Activated CD4-positive, CD25-positive, alpha-beta regulatory T cell treated with anti-CD3 and anti-CD28 coated beads, Interleukin-2, amount 50 U/mL, for 72 hours (primary cell): Measurements from ENCODE around the gene MRPL14.

Source experiments
- DNase-seq: peaks from one replicate; pipeline ENCODE4 v3.0.0; 2021

Gene MRPL14

DNA sequence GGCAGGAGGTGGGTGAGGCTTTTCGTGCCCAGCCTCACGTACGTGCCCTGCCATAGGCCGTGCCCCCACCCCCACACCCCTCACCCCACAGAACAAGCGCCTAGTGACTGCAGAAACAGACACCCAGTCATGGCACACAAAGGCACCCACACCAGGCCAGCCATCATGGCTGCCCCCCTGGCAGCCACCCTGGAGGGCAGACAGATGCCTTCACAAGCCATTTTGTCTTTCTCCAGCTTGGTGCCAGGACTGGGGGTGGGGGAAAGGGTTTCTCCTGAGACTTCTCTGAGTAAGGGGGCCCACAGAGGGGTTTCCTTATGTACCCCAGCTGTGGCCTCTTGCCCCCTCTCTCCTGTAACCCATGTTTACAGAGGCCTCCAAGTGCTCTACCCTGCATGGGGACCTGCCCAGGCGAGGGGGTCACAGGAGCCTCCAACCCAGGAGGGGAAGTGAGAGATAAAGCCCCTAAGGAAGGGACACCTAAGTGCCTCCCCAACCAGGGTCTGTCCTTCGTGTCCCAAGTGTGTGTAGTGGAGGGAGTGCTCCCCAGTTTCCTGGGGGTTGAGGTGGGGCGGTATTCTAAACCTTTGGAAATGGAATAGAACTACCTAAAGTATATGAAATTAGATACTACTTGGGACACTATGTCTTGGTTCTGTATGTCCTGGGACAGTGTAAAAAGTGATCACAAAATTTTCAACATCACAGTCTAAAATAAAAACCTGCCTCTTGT lies 49.9 kb downstream of the MRPL14 start:
- DNase-seq: no peak

DNA sequence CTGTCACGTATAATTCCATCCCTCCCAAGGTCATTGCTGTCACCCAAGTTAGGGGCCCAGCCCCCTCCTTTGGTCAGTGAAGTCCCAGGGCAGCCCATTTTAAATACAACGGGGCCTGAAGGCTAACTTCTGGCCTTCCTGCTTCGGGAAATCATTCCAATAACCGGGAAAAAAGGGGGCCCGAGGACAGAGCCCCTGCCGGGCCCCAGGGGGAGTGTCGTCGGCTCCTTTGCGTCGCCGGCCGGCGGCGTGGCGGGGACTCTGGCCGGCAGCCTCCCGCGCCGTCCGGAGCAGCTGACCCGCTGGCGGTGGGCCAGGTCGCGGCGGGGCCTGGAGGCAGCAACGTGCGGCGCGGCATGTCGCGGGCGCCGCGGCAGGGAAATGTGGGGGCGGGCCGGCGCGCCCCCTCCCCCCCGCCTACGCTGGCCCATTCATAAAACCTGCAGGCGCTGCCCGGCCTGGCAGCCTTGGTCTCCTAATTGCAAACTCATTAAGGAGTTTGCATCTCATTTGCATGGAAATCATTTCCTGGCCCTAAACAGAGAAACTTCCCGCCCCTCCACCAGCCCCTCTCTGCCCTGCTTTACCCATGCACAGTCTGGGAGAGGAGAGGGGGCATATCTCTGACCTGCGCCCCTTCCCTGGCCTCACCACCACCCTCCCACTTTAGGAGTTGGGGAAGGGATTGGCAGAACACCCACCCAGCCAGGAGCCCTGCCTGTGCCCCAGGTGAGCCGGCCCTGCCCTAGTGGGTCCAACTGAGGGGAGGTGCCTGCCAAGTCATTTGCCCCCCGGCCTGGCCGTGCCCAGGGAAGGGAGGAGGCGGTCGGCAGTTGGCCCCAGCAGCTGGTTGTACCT lies 50.7 kb downstream of the MRPL14 start:
- no peak for DNase-seq

DNA sequence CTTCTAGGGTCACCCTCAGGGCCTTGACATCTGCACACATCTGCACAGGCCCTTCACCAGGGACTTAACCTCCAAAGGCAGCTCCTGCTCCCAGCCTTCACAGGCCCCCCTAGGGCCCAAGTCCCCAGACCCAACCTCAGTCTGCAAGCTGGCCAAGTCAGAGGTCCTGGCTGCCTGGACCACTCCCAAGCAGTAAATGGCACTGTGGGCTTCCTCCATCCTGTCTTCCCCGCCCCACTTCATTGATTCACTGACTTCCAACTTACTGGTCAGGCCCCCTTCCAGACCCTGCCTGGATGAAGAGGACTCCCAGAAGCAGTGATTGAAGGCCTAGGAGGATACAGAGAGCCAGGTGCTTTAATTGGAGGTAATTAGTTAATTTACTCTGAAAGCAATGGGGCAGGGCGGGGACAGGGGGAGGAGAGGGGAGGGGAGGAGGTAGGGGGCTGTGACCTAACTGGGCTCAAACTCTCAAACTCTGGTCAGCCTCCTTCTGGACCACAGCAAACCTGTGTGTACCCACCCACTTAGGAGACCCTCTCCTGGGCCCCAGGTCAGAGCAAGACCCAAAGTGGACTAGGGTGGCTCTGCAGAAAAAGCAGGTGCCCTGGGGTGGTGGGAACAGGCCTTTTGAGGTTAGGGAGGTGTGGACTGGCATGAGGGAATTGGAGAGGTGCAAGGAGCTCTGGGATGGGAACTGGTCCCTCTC lies 51.5 kb downstream of the MRPL14 start:
- DNase-seq: no peak

DNA sequence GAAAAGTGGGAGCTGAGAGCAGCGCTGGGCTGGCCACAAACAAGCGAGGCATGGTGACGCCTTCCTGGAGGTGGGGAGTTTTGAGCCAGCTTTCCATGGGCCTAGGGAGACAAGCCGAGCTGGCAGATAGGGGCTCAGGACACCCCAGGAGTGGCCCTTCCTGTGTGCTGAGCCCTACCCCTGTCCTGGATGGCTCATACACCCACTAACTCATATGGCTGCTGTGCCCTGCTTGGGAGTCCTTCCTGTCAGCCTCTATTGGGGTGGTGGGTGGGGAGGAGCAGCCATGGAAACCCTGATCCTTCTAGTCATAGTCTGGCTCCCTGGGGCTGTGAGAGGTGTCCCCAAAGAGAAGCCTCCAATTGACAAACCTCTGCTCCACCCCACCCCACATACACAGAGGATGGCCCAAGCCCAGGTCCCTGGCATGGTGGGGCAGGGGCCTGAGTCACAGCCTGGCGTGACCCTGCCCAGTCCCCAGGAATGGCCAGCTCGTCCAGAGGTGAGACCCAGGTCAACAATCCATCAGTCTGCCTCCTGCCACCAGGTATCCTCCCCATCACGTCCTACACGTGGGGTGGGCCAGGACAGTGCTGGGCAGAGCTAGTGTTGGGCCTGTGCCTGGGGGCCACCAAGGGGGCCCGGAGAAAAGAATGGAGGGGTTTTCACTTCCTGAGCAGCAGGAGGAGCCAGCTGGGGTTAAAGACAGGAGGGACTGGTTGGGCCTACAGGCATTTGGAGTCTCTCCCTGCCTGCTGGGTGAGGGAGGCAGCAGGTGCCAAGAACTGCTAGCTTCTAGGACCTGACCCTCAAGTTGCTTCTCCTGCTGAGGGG lies 52.2 kb downstream of the MRPL14 start:
- DNase-seq: no peak

DNA sequence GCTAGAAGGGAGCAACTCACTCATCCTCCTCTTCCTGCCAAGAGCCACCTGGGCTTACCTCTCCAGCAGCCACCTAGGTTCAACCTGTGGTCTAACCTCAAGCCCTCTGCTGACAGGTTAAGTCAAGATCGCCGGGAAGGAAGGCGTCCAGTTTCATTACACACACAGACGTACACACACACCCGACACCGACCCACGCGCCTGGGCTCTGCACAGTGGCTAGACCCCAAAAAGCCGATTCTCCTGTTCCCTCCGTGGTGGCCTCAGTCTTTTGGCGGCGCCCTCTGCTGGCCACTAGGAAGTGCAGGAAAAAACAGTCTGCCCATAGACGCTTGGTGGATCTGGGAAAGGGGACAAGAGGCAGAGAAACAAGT lies 52.8 kb downstream of the MRPL14 start:
- peak; percentile 60 for DNase-seq

DNA sequence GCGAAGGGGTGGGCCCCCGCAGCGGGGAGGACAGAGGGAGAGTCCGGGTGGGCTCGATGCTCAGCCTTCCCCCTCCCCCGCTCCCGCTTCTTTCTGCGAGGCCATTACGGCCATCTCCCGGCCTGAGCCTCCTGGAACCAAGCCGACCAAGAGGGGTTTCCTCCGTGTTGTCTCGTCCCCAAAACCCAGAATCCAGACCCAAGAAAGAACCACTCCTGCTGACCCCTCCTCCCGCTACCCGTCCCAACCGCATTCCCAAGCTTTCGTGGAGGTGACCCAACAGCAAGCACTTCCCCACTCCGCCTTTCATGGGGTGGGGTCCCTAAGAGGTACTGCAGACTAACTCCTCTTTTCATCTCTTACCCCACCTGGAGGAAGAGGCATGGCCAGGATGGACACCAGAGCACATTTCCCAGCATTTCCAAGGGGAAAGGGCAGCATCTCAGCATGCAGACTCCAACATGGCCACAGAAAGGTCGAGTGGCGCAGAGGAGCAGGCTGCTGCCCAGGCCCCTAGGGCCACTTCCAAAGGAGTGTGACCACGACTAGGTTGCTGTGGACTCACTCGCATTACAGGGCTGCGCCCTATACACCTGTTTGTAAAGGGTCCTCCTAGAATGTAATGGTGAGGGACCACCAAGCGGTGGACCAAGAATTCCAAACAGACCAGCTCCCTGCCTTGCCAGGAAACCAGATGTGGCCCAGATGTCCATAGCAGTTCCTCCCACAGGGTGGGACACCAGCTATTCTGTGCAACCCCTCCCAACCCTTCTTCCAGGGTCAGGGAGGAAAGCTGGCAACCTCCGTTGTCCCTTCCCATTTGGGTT lies 53.4 kb downstream of the MRPL14 start:
- DNase-seq: no peak

DNA sequence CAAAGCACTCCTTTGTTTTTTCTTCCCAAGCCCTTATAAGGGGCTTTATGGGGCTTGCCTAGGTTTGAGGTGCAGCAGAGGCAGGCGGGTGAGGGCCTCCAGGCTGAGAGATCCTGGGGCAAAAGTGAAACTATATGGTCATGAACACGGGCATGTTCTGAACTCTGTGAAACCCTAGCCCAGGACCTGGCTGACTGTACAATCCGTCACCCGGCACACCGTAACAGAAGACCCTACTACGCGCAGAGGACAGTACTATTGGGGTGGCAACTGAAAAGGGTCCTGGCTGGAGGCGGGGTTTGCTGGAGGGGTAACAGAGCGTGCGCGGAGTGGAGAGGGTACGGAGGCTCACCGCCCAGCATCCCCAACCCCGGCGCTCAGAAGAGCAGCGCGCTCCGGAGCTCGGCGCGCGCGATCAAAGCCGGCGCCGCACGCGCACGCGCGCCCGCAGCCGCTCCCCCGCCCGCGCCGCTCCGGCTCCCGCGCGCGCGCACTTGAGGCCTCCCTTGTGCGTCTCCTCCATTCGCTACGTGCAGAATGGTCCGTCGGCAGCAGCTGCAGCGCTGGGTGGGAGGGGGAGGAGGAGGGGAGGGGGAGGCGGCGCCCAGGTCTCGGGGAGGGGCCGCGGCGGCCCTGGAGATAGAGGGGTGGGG lies 54.2 kb downstream of the MRPL14 start:
- DNase-seq: peak; percentile 71

DNA sequence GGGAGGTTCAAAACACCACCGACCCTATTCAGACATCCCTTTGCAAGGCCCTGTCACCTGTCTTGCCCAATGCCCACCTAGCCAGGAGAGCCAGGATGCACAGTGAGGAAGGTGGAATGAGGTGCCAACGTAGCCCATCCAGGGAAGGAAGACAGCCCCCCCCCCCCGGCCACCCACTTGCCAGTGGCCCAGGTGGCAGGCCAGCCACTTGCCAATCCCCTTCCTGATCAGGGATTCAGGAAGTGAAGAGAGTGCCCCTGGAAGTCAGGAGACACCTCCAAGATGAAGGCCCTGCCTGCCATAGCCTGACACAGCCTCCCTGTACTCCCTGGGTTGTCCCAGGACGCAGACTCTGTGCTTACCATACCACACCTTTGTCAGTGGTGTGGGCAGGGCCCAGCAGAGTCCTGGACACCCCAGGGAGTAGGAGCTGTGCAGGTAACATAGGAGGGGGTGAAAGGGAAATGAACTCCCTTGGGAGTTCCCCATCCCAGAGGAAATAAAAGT lies 54.7 kb downstream of the MRPL14 start:
- no peak for DNase-seq

DNA sequence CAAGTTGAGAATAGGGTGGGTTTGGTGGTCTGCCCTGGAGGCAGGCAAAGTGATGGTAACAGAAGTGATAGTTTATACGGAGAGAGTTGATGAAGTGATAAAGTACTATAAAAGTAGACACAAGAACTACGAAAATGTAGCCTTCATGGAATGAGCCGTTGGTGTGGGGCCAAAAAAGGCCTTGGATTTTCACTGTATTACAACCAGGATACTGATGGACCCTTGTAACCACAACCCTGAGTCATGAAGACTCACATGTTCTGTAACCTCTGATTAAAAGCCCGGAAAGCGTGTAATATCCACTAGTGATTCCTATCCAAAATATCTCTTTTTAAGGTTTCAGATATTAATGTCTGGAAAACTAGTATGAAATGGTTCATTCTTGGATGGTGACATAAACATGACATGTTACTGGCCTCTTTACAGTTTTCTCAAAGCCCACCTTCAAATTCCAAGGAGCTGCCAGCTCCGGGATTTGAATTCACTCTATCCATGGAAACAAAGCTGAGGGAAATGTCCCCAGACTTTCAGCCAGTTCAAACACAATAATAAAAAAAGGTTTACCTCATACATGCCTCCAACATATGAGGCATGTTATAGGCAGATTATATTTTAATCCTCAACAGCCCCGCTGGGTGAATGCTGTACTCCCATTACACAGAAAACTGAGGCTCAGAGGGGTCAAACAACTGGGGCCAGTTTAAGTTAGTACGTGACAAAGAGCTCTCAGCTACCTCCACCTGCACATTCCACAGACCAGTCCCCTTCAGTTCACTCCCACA lies 55.4 kb downstream of the MRPL14 start:
- no peak for DNase-seq

DNA sequence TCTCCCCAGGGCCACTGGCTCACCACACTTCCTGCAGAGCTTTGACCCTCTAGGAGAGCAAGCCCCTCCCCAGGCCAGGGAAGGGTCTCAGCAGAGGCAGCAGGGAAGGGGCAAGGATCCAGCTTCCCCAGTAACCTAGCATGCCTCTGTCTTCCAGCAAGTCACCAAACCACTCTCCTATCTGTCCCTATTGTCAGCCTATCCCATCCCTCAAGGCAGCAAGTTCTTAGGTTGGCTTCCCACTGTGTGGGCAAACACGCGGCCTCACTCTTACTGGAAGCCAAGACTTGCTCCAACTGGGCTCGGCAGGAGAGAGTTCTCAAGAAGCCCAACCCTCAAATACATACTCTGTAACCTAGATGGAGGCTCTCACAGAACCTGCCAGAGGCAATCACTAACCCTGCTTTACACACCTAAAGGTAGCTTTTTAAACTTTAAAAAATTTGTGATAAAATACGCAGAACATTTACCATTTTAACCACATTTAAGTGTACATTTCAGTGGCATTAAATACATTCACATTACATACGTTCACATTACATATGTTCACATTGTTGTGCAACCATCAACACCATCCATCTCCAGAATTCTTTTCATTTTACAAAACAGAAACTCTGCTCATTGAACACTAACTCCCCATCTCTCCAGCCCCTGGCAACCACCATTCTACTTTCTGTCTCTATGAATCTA lies 58.5 kb downstream of the MRPL14 start:
- DNase-seq: no peak

DNA sequence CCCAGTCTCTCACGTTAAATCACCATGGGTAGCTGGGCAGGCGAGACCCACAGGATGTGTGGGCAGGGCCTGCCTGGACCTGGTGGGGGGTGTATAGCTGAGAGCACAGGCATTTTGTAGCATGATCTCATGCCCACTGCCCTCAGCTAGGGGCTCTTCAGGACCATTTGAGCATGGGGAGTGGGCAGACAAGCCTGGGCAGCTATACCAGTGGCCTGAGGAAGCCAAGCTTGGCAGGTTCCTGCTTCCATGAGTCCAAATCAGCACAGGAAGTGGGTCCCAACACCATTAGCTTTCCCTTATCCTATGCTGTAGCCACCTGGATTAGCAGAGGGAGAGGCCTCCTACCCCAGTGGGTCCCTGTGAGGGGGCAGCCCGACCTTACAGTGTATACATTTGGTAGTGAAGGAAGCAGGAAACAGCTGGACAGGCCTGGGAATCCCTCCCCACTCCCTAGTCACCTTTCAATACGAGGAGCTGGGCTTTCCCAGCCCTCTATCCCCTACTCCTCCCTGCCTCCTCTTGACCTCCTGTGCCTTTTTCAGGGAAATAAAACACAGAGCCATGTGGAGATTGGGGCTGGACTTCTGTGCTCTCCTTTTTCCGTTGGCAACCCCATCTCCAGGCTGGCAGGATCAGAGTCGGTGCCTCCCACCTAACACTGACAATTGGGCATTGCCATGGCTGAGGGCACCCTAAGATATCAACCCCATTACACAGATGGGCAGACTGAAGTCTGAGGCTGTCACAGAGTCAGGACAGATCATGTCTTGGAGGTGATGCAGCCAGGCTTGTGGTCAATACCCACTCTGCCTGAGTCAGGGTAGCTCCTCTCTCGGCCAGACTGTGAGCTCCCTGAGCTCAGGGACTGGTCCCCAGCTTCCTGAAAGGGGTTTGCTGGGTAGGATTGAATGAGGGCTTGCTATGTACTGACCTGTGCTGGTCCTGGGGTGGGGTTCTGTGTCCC lies 59.8 kb downstream of the MRPL14 start:
- no peak for DNase-seq

DNA sequence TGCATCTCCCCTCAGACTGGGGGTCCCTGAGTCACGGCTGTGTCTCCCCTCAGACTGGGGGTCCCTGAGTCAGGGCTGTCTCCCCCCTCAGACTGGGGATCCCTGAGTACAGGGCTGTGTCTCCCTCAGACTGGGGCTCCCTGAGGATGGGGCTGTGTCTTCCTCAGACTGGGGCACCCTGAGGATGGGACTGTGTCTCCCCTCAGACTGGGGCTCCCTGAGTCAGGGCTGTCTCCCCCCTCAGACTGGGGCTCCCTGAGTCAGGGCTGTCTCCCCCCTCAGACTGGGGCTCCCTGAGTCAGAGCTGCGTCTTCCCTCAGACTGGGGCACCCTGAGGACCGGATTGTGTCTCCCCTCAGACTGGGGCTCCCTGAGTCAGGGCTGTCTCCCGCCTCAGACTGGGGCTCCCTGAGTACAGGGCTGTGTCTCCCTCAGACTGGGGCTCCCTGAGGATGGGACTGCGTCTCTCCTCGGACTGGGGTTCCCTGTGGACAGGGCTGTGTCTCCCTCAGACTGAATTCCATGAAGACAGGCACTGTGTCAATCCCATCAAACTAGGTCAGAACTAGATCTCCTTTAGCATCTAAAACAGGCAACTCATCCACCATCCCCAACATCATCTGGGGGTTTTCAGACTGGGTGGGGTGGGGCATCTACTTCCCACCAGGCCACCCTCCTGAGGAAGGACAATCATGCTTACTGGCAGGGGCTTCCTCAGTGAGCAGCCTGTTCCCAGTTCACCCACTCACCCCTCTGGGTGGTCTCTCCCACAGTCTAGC lies 60.7 kb downstream of the MRPL14 start:
- DNase-seq: no peak

DNA sequence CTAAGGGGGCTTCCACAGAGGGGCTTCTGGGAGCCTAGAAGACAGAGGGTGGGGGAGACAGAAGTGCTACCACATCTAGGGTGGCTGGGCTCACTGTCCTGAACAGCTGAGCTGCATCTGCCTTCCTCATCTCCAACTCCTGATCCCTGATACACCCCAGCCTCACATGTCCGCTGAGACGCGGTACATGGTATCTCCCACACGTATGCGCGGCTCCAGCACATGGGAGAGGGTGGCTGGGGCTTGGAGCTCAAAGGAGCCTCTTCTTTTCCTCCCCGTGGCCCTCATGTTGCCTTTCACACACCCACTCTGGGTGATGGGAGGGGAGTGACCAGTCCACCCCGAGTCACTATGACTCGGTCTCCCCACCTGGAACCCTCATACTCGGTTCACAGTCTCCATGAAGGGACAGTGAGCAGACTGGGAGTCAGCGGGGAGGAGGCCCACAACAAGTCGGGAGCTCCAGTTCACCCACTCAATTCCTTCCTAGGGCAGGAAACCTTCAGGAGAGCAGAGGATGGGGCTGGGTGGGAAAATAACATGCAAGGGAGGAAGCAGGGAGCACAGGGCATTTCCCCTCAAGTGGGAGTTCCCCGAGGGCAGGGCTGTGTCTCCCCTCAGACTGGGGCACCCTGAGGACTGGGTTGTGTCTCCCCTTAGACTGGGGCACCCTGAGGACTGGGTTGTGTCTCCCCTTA lies 61.7 kb downstream of the MRPL14 start:
- no peak for DNase-seq

DNA sequence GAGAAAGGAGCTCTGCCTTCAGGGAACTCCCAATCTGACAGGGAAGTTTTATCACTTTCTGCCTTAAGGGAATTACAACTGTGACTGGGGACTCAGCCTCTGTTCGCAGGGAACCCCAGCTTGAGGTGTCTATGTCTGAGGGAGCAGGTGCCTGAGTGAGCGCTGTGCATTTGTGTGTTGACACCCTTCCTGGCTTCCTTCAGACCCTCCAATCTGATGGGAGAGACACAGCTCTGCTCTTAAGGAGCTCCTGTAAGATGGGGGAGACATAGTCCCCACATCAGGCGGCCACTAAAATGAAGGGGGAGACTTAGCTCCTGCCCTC lies 62.3 kb downstream of the MRPL14 start:
- DNase-seq: no peak

DNA sequence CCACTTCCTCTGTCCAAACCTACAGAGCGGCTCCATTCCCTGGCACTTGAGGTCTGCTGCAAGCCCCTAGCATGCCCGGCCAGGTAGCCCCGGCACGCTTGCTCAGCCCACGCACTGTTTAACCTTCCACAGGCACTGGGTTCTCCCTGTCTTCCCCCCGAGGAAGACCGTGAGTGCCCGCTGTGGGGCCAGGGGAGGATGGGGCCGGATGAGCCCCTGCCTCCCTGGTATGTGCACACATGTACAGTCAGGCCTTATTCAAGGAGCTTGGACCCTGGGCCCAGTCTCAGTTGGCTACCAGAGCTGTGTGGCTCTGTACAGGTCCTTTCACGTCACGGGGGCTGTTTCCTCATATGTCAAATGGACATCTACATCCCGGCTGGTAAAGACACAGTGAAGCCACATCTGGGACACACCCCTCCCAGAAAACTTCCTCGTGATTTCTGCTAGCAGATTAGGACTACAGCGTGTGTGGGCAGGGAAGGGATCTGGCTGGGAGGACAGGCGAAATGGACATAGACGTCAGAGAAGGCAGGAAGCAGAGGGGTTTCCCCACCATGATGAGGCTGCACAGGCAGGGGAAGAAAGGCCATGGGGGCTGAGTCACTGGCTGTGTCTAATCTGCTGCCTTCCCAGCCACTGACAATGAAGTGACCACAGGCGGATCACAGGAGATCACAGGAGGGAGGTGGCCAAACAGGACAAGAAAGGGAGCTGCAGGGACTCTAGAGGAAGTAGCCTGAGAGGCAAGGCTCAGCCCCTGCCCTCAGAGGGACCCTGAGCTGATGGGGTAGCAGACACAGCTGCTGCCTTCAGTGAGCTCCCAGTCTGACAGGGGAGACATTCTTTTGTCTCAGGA lies 62.9 kb downstream of the MRPL14 start:
- DNase-seq: no peak

DNA sequence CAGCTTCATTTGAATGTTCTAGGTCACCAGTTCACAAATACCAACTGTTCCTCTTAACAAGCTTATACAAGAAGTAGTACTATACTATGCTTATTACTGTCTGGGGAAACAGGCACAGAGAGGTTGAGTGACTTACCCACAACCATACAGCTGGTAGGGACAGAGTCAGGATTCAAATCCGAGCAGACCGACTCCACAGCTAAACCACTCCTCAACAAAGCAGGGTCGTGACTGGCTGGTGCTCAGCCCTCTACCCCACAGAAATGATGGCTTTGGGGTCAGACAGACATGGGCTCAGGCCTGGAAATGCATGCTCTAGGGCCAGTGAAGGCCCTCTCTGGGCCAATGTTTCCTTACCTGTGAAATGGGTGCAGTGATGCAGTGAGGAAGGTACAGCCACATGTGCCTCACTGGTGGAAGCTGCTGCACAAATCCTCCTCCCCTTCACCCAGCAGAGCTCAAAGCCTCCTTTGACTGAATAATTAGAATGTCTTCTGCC lies 63.6 kb downstream of the MRPL14 start:
- no peak for DNase-seq
